Measurements from ENCODE around the gene LIPN.
"Not testable (repeated sequence)": the region's sequence is repeated elsewhere in the genome, so short reads cannot be mapped to it uniquely, and the experiment has no call there.

Gene LIPN, protein sequence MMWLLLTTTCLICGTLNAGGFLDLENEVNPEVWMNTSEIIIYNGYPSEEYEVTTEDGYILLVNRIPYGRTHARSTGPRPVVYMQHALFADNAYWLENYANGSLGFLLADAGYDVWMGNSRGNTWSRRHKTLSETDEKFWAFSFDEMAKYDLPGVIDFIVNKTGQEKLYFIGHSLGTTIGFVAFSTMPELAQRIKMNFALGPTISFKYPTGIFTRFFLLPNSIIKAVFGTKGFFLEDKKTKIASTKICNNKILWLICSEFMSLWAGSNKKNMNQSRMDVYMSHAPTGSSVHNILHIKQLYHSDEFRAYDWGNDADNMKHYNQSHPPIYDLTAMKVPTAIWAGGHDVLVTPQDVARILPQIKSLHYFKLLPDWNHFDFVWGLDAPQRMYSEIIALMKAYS

DNA sequence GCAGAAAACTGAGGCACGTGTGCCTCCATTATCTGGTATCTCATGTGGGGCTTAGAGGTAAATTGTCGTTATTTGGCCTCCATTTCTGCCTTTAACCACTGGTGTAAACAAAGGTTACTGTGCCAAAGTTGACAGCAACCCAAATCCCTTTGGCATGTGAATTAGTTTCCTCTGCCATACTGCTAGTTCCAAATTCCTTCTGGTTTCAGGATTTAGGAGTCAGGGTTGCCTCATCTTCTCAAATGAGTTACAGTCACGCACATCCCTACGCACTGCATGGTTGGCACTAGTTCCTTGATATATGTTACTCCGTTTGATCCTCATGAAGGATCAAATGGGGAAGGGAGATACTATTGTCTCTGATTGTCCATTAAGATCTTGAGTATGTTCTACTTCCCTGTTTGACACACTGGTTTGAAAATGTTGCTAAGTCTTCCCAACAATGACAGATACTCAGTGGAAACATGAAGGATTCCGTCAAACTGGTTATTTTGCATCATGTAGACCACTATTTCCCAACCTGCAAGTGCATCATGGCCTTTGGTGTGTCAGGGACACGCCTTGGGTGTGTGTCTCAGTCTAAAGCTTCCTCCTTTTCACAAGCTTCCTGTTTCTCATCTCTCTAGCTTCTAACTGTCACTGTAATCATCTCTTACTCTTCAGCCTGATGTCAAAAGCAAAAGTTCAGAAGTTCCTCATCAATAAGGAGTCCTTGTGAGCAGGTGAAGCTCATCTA is at the start of gene LIPN:
TSS of gene LIPN (plus strand) at position 655 of the 736 bp plus-strand sequence. CDS start 1,386 bp downstream, outside the sequence.
- FAIRE-seq = no peak

- FAIRE-seq = no peak
Observed at GRCh38 chr10:88715517-88715916, 44.3 kb upstream of the LIPN start.

GRCh38 chr10:88721392-88721791 is 38.4 kb upstream of the LIPN start:
- FAIRE-seq = no peak

DNA sequence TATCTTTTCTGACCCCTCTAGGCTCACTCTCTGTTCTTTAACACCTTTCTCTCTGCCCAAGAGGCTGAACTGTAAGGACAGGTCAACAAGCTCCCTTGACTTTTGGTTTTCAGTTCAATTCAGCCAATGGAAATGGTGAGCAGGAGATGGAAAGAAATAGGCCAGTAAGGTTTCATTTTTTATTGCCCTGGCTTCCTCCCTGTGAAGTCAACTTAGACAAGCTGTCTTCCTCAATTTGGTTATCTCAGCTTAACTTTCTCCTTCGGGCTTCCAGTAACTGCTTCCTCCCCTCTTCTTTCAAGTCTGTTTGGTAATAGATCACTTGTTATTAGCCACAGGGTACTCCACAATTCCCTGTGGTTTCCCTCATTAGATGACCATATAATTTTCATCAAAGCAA is 34.0 kb upstream of the LIPN start:
- FAIRE-seq = no peak

DNA sequence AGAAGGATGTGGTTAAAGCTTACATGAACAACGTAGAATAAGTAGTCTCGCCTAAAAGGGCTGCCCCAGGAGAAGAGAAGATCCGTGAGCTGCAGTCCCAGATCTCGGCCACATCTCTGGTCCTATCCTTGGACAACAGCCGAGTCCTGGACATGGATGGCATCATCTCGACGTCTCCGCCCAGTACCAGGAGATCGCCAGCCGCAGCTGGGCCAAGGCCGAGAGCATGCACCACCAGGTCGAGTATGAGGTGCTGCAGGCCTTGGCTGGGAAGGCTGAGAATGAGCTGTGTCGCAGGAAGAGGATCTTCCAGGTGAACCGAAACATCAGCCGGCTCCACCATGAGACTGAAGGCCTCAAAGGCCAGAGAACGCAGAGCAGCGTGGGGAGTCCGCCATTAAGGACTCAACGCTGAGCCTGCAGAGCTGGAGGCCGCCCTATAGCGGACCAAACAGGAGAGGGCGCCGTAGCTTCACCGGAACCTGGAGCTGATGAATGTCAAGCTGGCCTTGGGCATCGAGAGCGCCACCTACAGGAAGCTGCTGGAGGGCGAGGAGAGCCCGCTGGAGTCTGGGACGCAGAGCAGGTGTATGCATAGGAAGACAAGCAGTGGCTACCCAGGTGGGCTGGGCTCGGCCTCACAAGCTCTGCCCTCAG is 31.6 kb upstream of the LIPN start:
- FAIRE-seq = no peak

GRCh38 chr10:88730864-88731263 is 29.0 kb upstream of the LIPN start:
- FAIRE-seq = no peak

- no peak for FAIRE-seq
Observed at GRCh38 chr10:88731296-88731695, 28.5 kb upstream of the LIPN start.

DNA sequence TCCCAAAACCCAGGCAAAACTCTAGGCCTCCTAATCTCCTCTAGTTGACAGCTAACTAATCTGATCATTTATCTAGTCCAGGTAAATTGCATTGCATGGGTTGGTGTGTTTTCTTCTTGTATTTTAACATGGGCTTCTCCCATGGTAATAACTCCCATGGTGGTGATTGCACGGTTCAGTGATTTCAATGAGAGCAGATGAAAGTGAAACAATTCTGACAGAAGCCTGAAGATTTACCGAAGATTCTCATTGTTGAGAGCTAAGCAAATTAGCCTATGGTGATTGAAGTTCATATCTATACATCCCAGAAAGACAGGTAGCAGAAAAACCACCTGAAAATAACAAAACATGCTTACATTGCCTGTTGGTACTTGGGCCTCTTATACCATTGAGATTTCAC is 26.6 kb upstream of the LIPN start:
- no peak for FAIRE-seq

GRCh38 chr10:88735661-88736060 is 24.2 kb upstream of the LIPN start:
- no peak for FAIRE-seq

- FAIRE-seq = not testable (repeated sequence)
Observed at GRCh38 chr10:88741921-88742320, 17.9 kb upstream of the LIPN start.

DNA sequence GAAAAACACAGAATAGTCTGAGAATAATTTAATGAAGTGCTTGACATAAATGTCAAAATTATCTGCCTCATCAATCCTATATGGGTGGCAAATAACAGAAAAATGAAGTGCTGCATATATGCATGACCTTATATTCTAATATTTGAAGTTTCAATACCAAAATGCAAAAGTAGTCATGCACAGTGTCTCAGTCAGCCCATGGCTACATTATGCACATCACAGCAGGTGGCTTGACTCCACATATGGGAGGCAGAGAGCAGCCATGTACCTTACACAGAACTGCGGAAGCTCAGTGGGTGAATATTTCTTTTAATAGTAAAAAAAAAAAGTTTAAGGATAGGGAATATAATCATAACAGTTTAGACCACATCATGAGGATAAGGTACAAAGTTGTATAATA is 17.4 kb upstream of the LIPN start:
- no peak for FAIRE-seq

GRCh38 chr10:88744002-88744401 is 15.8 kb upstream of the LIPN start:
- FAIRE-seq = no peak

DNA sequence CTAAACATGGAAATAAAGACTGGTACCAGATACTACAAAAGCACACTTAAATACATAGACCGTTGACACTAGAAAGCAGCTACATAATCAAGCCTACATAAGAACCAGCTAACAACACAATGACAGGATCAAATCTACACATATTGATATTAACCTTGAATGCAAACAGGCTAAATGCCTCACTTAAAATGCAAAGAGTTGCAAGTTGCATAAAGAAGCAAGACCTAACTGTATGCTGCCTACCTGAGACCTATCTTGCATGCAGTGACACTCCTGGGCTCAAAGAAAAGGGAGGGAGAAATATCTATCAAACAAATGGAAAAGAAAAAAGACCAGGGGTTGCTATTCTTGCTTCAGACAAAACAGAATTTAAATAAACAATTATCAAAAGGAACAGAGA is 14.2 kb upstream of the LIPN start:
- FAIRE-seq = no peak

- no peak for FAIRE-seq
Observed at GRCh38 chr10:88754287-88754686, 5.5 kb upstream of the LIPN start.

DNA sequence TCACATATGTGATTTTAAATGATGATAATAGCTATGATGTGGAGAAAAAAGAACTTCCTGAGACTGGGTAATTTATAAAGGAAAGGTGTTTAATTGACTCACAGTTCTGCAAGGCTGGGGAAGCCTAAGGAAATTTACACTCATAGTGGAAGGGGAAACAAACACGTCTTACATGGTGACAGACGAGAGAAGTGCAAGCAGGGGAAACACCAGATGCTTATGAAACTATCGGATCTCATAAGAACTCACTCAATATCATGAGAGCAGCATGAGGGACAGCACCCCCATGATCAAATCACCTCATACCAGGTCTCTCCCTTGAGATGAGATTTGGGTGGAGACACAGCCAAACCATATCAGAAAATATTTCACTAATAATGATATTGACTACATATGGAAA is 4.1 kb upstream of the LIPN start:
- FAIRE-seq = no peak

GRCh38 chr10:88756660-88757059 is 3.2 kb upstream of the LIPN start:
- no peak for FAIRE-seq

- no peak for FAIRE-seq
Observed at GRCh38 chr10:88762906-88763305, 3.1 kb downstream of the LIPN start.

DNA sequence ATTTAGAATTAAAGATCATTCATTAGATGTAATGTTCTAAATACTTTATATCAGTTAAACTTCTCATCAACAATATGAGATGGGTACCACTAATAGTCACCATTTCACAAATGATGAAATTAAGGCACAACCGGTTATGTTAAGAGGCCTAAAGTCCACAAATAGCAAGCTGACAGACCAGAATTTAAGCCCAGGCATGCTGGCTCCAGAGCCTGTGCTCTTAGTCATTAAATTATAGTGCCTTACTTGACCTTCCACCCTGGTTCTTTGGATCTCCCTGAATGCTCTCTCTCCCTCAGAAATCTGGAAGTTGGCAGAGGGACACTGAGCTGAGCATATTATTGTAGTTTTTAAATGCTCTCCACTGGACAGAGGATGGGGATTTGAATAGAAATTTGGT is 3.6 kb downstream of the LIPN start:
- FAIRE-seq = no peak

DNA sequence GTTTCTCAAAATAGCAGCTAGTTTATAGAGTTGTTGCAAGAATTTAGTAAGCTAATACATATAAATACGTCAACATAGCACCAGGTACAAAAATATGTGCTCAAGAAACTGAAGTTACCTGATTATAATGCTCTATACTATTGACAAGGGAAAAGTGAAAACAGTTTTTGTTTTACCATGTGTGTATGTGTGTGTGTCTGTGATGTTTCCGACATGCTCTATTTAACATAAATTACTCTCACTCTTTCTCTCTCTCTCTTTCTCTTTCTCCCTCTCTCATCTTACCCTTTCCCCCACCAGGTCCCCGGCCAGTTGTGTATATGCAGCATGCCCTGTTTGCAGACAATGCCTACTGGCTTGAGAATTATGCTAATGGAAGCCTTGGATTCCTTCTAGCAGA is 4.3 kb downstream of the LIPN start:
- FAIRE-seq = no peak

DNA sequence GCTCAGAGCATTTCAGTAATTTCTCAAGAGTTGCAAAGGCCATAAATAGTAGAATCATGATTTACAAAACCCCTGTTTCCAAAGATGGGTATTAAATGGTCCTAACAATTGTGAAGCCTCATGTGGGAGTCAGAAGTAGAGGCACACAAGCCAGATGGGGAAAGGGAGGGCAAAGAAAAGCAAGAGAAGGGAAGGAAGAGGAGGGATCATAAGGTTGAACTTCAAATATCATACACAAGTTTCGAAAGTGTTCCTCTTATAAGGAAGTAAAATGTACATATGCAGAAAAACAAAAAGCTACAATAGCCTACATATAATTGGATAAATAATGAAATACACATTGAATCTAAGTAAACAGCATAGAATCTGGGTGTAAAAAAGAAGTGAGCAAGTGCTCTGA is 6.0 kb downstream of the LIPN start:
- no peak for FAIRE-seq

DNA sequence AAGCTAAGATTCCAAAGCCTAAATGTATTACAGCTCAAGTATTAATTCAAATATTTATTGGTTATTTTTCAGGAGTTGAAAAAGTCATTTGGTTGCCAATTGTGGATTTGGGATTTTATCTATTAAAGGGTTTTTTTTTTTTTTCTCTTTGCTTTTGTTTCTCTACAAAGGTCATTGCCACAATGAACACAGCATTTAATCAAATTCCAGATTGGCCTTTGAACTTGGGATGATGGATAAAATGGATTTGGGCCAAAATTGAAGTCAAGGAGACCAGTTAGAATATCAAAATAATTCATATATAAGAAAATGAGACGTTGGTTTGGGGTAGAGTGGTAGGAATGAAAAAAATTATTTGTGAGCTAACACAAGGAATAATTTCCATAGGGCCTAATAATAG is 9.6 kb downstream of the LIPN start:
- no peak for FAIRE-seq

GRCh38 chr10:88781206-88781605 is 21.4 kb downstream of the LIPN start:
- no peak for FAIRE-seq

DNA sequence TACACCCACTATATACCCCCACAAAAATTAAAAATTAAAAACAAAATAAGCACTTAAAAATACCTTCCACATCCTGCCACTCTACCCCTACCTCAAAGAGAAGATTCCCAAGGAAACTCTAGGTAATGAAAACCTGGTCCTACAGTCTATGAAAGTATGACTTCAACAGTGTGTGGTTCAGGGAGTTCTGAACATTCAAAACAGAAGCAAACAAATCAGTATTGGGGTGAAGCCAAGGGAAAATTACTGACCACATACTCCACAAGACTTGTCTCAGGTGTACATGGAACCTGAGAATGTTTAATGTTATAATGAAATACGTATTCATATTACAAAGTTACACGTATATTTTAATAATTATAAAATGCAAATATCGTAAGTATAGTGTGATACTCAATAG is 22.4 kb downstream of the LIPN start:
- no peak for FAIRE-seq

DNA sequence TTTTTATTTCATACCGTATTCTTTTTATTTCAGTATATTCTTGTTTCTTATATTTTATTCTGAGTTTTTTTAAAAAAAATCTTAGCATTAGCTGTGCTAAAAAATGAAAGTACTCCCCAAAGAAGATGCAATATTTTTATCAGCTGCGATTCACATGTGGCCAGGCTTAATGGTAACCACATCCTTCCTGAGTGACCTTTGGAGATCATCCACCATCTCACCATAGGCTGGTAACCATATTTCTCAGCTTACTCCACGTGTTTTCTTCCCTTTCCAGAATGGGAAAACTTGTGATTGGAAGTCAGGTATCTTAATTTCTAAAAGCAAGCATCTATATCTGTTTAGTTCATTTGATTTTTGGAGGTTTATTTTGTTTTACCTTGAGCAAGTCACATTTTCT is 23.9 kb downstream of the LIPN start:
- FAIRE-seq = no peak

All from G401.6 (cell line).